ENCODE data around the gene P2RY14.

Gene P2RY14

GRCh38 chr3:151301787-151302186, 23.4 kb upstream of the P2RY14 start:
- H3K36me3 ChIP-seq (ENCODE audit: insufficient read depth, low read length), result peaks cover 7% of the 10 kb centered on the region; the same call in 1 of the 2 replicates
- H3K4me2 ChIP-seq (ENCODE audit: low read depth, low read length, poor library complexity, severe bottlenecking), result no peak overlapping the region

GRCh38 chr3:151300539-151300938, 22.2 kb upstream of the P2RY14 start:
- H3K9ac ChIP-seq (ENCODE audit: low read depth, low read length, poor library complexity, severe bottlenecking), result no peak overlapping the region
- H3K4me2 ChIP-seq (ENCODE audit: low read depth, low read length, poor library complexity, severe bottlenecking), result peak overlapping the region; percentile 21
- no peaks in the 10 kb centered on the region for H3K9me2 ChIP-seq (replicated peaks; ENCODE audit: low read depth, low read length)
- H3K4me3 ChIP-seq (ENCODE audit: low read length, poor library complexity, severe bottlenecking), result no peak overlapping the region
- no peaks in the 10 kb centered on the region for H3K27me3 ChIP-seq (ENCODE audit: insufficient read depth, low read length, poor library complexity, severe bottlenecking)
- TF ChIP-seq EZH2phosphoT487 (IDR thresholded peaks at IDR 0.05; ENCODE audit: borderline replicate concordance) (no peak), CTCF (conservative IDR thresholded peaks at IDR 0.05; ENCODE audit: low read length) (no peak)
- H2AFZ ChIP-seq (ENCODE audit: low read length), result no peak overlapping the region
- H3K36me3 ChIP-seq (ENCODE audit: insufficient read depth, low read length), result peaks cover 7% of the 10 kb centered on the region; the same call in 1 of the 2 replicates
- H4K20me1 ChIP-seq (ENCODE audit: insufficient read depth, low read length, poor library complexity, severe bottlenecking), result no peaks in the 10 kb centered on the region
- H3K9me3 ChIP-seq (ENCODE audit: insufficient read depth, low read depth, low read length), result no peaks in the 10 kb centered on the region
- no peaks in the 10 kb centered on the region for H3F3A ChIP-seq (ENCODE audit: low read depth)
- 0 out of 2 replicates have a peak, but pooled peaks cover 3% of the 10 kb centered on the region for H3K79me2 ChIP-seq (ENCODE audit: insufficient read depth, low read length)
- peaks cover 23% of the 10 kb centered on the region for H3K4me1 ChIP-seq (ENCODE audit: insufficient read depth, low read length, poor library complexity, severe bottlenecking)

More at GRCh38 chr3:151301787-151302186, 23.4 kb upstream of the P2RY14 start:
- H2AFZ ChIP-seq (ENCODE audit: low read length), result no peak overlapping the region
- H3K9me3 ChIP-seq (ENCODE audit: insufficient read depth, low read depth, low read length), result no peaks in the 10 kb centered on the region
- H3K4me1 ChIP-seq (ENCODE audit: insufficient read depth, low read length, poor library complexity, severe bottlenecking), result peaks cover 27% of the 10 kb centered on the region
- H3K27me3 ChIP-seq (ENCODE audit: insufficient read depth, low read length, poor library complexity, severe bottlenecking), result no peaks in the 10 kb centered on the region
- no peak overlapping the region for H3K9ac ChIP-seq (ENCODE audit: low read depth, low read length, poor library complexity, severe bottlenecking)
- no peak overlapping the region for H3K4me3 ChIP-seq (ENCODE audit: low read length, poor library complexity, severe bottlenecking)
- no peaks in the 10 kb centered on the region for H4K20me1 ChIP-seq (ENCODE audit: insufficient read depth, low read length, poor library complexity, severe bottlenecking)
- no peaks in the 10 kb centered on the region for H3F3A ChIP-seq (ENCODE audit: low read depth)
- no peaks in the 10 kb centered on the region for H3K9me2 ChIP-seq (replicated peaks; ENCODE audit: low read depth, low read length)
- 0 out of 2 replicates have a peak, but pooled peaks cover 3% of the 10 kb centered on the region for H3K79me2 ChIP-seq (ENCODE audit: insufficient read depth, low read length)
- no peak for TF ChIP-seq EZH2phosphoT487 (IDR thresholded peaks at IDR 0.05; ENCODE audit: borderline replicate concordance)
- no peak for TF ChIP-seq CTCF (conservative IDR thresholded peaks at IDR 0.05; ENCODE audit: low read length)

- H3K4me3 ChIP-seq (ENCODE audit: low read length, poor library complexity, severe bottlenecking), result no peak overlapping the region
- no peaks in the 10 kb centered on the region for H3K9me3 ChIP-seq (ENCODE audit: insufficient read depth, low read depth, low read length)
- H3K79me2 ChIP-seq (ENCODE audit: insufficient read depth, low read length), result 0 out of 2 replicates have a peak, but pooled peaks cover 3% of the 10 kb centered on the region
- H3K9me2 ChIP-seq (replicated peaks; ENCODE audit: low read depth, low read length), result no peaks in the 10 kb centered on the region
- no peak overlapping the region for H3K9ac ChIP-seq (ENCODE audit: low read depth, low read length, poor library complexity, severe bottlenecking)
- peaks cover 13% of the 10 kb centered on the region for H3K4me1 ChIP-seq (ENCODE audit: insufficient read depth, low read length, poor library complexity, severe bottlenecking)
- TF ChIP-seq CTCF (conservative IDR thresholded peaks at IDR 0.05; ENCODE audit: low read length), result no peak
- TF ChIP-seq EZH2phosphoT487 (IDR thresholded peaks at IDR 0.05; ENCODE audit: borderline replicate concordance), result no peak
- H3F3A ChIP-seq (ENCODE audit: low read depth), result no peaks in the 10 kb centered on the region
- H3K27me3 ChIP-seq (ENCODE audit: insufficient read depth, low read length, poor library complexity, severe bottlenecking), result no peaks in the 10 kb centered on the region
- peaks cover 17% of the 10 kb centered on the region for H3K36me3 ChIP-seq (ENCODE audit: insufficient read depth, low read length)
- no peak overlapping the region for H3K4me2 ChIP-seq (ENCODE audit: low read depth, low read length, poor library complexity, severe bottlenecking)
- H2AFZ ChIP-seq (ENCODE audit: low read length), result no peak overlapping the region
- no peaks in the 10 kb centered on the region for H4K20me1 ChIP-seq (ENCODE audit: insufficient read depth, low read length, poor library complexity, severe bottlenecking)
Observed at GRCh38 chr3:151299006-151299405, 20.7 kb upstream of the P2RY14 start.

Measured in Loucy (cell line).